Measurements from ENCODE around the gene ZNF384.

Gene ZNF384

DNA sequence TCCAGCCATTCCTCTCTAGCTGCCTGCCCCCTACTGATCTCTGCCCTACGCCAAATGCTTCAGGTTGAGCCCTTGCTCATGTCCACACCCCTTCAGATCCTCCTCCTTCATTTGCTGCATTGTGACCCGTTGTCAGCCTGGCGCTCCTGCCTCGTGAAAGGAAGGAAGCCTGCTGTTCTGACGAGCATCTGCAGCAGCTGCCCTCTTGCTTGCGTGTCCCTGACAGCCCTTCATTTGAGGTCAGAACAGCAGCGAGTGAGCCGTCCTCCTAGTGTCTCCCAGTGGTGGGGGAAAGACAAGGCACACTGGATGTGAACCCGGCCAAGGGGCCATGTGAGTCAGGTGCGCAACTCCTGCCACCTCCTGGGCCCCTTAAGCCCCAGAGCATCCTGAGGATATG lies 14.5 kb upstream of the ZNF384 start:
- Histone ChIP-seq H3K4me2 (ENCODE audit: low read depth, low read length, poor library complexity, severe bottlenecking) (no peak overlapping the region), H3K27ac (ENCODE audit: low read depth, low read length) (no peak overlapping the region), H3K9ac (ENCODE audit: low read length) (no peak overlapping the region), H4K20me1 (ENCODE audit: low read depth, low read length) (no peaks in the 10 kb centered on the region), H3K9me3 (ENCODE audit: insufficient read depth, low read length) (no peaks in the 10 kb centered on the region), H3F3A (ENCODE audit: insufficient read depth) (no peaks in the 10 kb centered on the region), H3K27me3 (ENCODE audit: low read length) (no peaks in the 10 kb centered on the region), H3K4me3 (ENCODE audit: insufficient read depth, low read length, poor library complexity, severe bottlenecking) (no peak overlapping the region), H3K36me3 (ENCODE audit: low read length) (no peaks in the 10 kb centered on the region), H3K79me2 (ENCODE audit: insufficient read depth, low read length) (no peaks in the 10 kb centered on the region), H3K9me2 (replicated peaks; ENCODE audit: insufficient read depth, low read length) (no peaks in the 10 kb centered on the region), H2AFZ (ENCODE audit: low read depth, low read length, severe bottlenecking) (no peak overlapping the region)
- TF ChIP-seq, protein P1, sequence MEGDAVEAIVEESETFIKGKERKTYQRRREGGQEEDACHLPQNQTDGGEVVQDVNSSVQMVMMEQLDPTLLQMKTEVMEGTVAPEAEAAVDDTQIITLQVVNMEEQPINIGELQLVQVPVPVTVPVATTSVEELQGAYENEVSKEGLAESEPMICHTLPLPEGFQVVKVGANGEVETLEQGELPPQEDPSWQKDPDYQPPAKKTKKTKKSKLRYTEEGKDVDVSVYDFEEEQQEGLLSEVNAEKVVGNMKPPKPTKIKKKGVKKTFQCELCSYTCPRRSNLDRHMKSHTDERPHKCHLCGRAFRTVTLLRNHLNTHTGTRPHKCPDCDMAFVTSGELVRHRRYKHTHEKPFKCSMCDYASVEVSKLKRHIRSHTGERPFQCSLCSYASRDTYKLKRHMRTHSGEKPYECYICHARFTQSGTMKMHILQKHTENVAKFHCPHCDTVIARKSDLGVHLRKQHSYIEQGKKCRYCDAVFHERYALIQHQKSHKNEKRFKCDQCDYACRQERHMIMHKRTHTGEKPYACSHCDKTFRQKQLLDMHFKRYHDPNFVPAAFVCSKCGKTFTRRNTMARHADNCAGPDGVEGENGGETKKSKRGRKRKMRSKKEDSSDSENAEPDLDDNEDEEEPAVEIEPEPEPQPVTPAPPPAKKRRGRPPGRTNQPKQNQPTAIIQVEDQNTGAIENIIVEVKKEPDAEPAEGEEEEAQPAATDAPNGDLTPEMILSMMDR (IDR thresholded peaks at IDR 0.05; ENCODE audit: insufficient read depth, low read length, poor library complexity, severe bottlenecking): no peak
- TF ChIP-seq EZH2phosphoT487 (conservative IDR thresholded peaks at IDR 0.05; ENCODE audit: low read length): no peak

DNA sequence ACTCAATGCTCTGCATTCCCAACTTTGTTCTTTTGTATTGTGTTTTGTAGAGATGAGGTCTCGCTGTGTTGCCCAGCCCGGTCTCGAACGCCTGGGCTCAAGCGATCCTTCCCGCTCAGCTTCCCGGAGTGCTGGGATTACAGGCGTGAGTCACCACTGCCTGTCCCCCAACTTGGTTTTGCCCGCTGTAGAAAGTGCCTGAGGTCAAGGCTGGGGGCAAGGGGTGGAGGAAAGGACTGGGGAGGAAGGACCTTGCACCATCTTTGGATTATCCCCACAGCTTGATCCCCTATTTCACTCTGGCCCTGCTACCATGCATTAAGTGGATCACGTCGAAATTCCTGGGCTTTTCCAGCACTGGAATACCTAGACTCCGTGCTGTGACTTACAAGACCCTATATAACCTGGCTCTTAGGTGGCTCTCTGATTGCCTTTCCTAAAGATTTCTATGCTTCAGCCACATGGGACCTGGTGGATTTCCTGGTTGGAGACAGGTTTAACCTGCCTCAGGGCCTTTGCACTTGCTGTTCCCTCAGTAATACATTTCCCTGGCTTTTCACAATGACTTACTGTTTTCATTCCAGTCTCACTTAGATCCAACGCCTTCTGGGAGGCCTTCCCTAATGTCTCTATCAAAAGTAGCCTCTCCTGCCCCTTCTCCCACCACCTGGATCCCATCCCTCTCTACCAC lies 12.0 kb upstream of the ZNF384 start:
- no peaks in the 10 kb centered on the region for H3K79me2 ChIP-seq (ENCODE audit: insufficient read depth, low read length)
- H3F3A ChIP-seq (ENCODE audit: insufficient read depth): no peaks in the 10 kb centered on the region
- H3K27me3 ChIP-seq (ENCODE audit: low read length): no peaks in the 10 kb centered on the region
- H3K36me3 ChIP-seq (ENCODE audit: low read length): no peaks in the 10 kb centered on the region
- no peak overlapping the region for H3K9ac ChIP-seq (ENCODE audit: low read length)
- H3K27ac ChIP-seq (ENCODE audit: low read depth, low read length): no peak overlapping the region
- H3K4me3 ChIP-seq (ENCODE audit: insufficient read depth, low read length, poor library complexity, severe bottlenecking): no peak overlapping the region
- H4K20me1 ChIP-seq (ENCODE audit: low read depth, low read length): no peaks in the 10 kb centered on the region
- H2AFZ ChIP-seq (ENCODE audit: low read depth, low read length, severe bottlenecking): no peak overlapping the region
- no peaks in the 10 kb centered on the region for H3K9me3 ChIP-seq (ENCODE audit: insufficient read depth, low read length)
- H3K9me2 ChIP-seq (replicated peaks; ENCODE audit: insufficient read depth, low read length): no peaks in the 10 kb centered on the region
- no peak overlapping the region for H3K4me2 ChIP-seq (ENCODE audit: low read depth, low read length, poor library complexity, severe bottlenecking)
- no peak for TF ChIP-seq EZH2phosphoT487 (conservative IDR thresholded peaks at IDR 0.05; ENCODE audit: low read length)
- TF ChIP-seq, protein P1 (IDR thresholded peaks at IDR 0.05; ENCODE audit: insufficient read depth, low read length, poor library complexity, severe bottlenecking): no peak

DNA sequence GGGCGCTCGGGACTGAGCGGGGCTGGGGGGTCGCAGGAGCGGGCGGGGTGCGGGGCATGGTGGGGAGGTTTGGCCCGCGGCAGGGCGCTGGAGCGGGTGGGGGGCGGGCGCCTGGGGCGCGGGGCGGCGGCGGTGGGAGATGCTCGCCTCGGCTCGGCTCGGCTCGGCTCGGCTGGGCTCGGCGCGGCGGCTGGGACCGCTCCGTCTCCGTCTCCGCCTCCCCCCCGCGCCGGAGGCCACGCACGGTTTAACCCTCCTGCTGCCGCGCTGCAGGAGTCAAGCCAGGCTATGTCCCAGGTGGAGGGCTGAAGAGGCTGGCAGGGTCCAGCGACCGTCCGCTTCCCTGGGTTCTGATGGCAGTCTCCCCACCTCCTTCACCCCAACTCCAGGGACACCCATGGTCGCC lies 11.5 kb upstream of the ZNF384 start, which contains the start of gene PIANP:
PIANP (minus strand) TSS at position 170 of the 406 bp plus-strand sequence. CDS start 2,754 bp downstream, outside the sequence.
- Histone ChIP-seq H4K20me1 (ENCODE audit: low read depth, low read length) (no peaks in the 10 kb centered on the region), H2AFZ (ENCODE audit: low read depth, low read length, severe bottlenecking) (no peak within 1 kb of the TSS), H3K36me3 (ENCODE audit: low read length) (no peaks in the 10 kb centered on the region), H3K9me3 (ENCODE audit: insufficient read depth, low read length) (no peaks in the 10 kb centered on the region), H3F3A (ENCODE audit: insufficient read depth) (no peaks in the 10 kb centered on the region), H3K79me2 (ENCODE audit: insufficient read depth, low read length) (no peaks in the 10 kb centered on the region), H3K9me2 (replicated peaks; ENCODE audit: insufficient read depth, low read length) (no peaks in the 10 kb centered on the region), H3K4me2 (ENCODE audit: low read depth, low read length, poor library complexity, severe bottlenecking) (no peak within 1 kb of the TSS), H3K9ac (ENCODE audit: low read length) (no peak within 1 kb of the TSS), H3K27ac (ENCODE audit: low read depth, low read length) (no peak within 1 kb of the TSS), H3K27me3 (ENCODE audit: low read length) (no peaks in the 10 kb centered on the region), H3K4me3 (ENCODE audit: insufficient read depth, low read length, poor library complexity, severe bottlenecking) (no peak within 1 kb of the TSS)
- no peak for TF ChIP-seq EZH2phosphoT487 (conservative IDR thresholded peaks at IDR 0.05; ENCODE audit: low read length)
- TF ChIP-seq, protein P1 (IDR thresholded peaks at IDR 0.05; ENCODE audit: insufficient read depth, low read length, poor library complexity, severe bottlenecking): no peak

All from SU-DHL-6 (cell line).